ENCODE results near the gene FOXN3. TPM values are rescaled to one million over a fixed set of nuclear protein-coding genes. Genes with fewer than 3 reads are reported as not detected.

Gene FOXN3
- polyA plus RNA-seq, 1 donor (not counting 4 experiments of a cell fraction or from before 2014, with no cell fraction given): 10.2 TPM

- no peak overlapping the region for H3K9ac ChIP-seq (ENCODE audit: control insufficient read depth, extremely low read depth, insufficient read depth, low read length)
- H2AFZ ChIP-seq (ENCODE audit: control insufficient read depth, low read length): no peak overlapping the region
- H3K27me3 ChIP-seq (ENCODE audit: control insufficient read depth, extremely low read depth, insufficient read depth, low read length): no peaks in the 10 kb centered on the region
- H3K4me2 ChIP-seq (ENCODE audit: control insufficient read depth, extremely low read depth, insufficient read depth, low read depth, low read length): peak overlapping the region; percentile 69
- FAIRE-seq (no peak), DNase-seq (ENCODE audit: low read depth, low spot score) (no peak)
- H4K20me1 ChIP-seq (ENCODE audit: control insufficient read depth, extremely low read depth, insufficient read depth, low read length): no peaks in the 10 kb centered on the region
- no peaks in the 10 kb centered on the region for H3K9me1 ChIP-seq (ENCODE audit: control insufficient read depth, extremely low read depth, insufficient read depth, low read length)
- dilution Hi-C loops (cut with MboI; ENCODE audit: extremely low pct_ligation_motif_present, low sequenced_read_pairs): no loop called here
- H3K9me3 ChIP-seq (ENCODE audit: control insufficient read depth, low read depth, low read length): no peaks in the 10 kb centered on the region
- H3K4me1 ChIP-seq (ENCODE audit: control insufficient read depth, extremely low read depth, insufficient read depth, low read length): peaks cover 31% of the 10 kb centered on the region
- H3K4me3 ChIP-seq (ENCODE audit: control insufficient read depth in 2 of 3, extremely low read depth in 1 of 3, insufficient read depth in 2 of 3, low read depth in 1 of 3, low read length in 3 of 3): no peak overlapping the region
- peaks cover 4% of the 10 kb centered on the region for H3K79me2 ChIP-seq (ENCODE audit: control insufficient read depth, insufficient read depth, low read length)
- H3K27ac ChIP-seq (ENCODE audit: control insufficient read depth, insufficient read depth, low read length): peak overlapping the region; percentile 87
- TF ChIP-seq, protein P1, sequence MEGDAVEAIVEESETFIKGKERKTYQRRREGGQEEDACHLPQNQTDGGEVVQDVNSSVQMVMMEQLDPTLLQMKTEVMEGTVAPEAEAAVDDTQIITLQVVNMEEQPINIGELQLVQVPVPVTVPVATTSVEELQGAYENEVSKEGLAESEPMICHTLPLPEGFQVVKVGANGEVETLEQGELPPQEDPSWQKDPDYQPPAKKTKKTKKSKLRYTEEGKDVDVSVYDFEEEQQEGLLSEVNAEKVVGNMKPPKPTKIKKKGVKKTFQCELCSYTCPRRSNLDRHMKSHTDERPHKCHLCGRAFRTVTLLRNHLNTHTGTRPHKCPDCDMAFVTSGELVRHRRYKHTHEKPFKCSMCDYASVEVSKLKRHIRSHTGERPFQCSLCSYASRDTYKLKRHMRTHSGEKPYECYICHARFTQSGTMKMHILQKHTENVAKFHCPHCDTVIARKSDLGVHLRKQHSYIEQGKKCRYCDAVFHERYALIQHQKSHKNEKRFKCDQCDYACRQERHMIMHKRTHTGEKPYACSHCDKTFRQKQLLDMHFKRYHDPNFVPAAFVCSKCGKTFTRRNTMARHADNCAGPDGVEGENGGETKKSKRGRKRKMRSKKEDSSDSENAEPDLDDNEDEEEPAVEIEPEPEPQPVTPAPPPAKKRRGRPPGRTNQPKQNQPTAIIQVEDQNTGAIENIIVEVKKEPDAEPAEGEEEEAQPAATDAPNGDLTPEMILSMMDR (optimal IDR thresholded peaks at IDR 0.05 in 1 of 3, IDR thresholded peaks at IDR 0.05 in 1 of 3, conservative IDR thresholded peaks at IDR 0.05 in 1 of 3; ENCODE audit: extremely low read depth in 1 of 3, insufficient read depth in 2 of 3, low read length in 3 of 3): no peak
- TF ChIP-seq EZH2 (IDR thresholded peaks at IDR 0.05; ENCODE audit: low read length): no peak
- peaks cover 0 to 6% of the 10 kb centered on the region in 2 experiments for H3K36me3 ChIP-seq (ENCODE audit: control insufficient read depth in 2 of 2, extremely low read depth in 1 of 2, insufficient read depth in 2 of 2, low read length in 2 of 2)
Observed at GRCh38 chr14:89407856-89408255, 9.2 kb downstream of the FOXN3 start.

DNA sequence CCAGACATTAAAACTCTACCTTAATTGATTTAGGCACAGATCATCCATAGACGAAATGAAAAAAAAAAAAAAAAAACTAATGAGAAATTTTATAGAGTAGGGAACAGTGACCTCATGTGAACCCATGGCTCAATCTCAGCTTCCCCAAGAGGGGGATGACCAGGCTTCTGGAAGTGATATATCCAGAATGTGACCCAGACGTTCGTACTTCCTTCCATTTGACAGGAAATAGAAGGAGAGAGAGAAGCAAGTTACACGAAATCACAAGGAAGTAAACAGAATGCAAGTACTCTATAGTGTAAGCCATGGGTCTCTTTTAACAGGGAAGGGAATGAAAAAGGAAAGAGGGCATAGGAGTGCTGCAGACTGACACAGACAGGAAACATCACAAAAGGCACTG, 10.1 kb downstream of the FOXN3 start:
- H3K36me3 ChIP-seq (ENCODE audit: control insufficient read depth in 2 of 2, extremely low read depth in 1 of 2, insufficient read depth in 2 of 2, low read length in 2 of 2): peaks cover 0 to 4% of the 10 kb centered on the region in 2 experiments
- no peaks in the 10 kb centered on the region for H3K9me1 ChIP-seq (ENCODE audit: control insufficient read depth, extremely low read depth, insufficient read depth, low read length)
- DNase-seq (ENCODE audit: low read depth, low spot score) (no peak), FAIRE-seq (peak; percentile 17)
- H3K9me3 ChIP-seq (ENCODE audit: control insufficient read depth, low read depth, low read length): no peaks in the 10 kb centered on the region
- H3K4me1 ChIP-seq (ENCODE audit: control insufficient read depth, extremely low read depth, insufficient read depth, low read length): peaks cover 31% of the 10 kb centered on the region
- TF ChIP-seq, protein P1 (optimal IDR thresholded peaks at IDR 0.05 in 1 of 3, IDR thresholded peaks at IDR 0.05 in 1 of 3, conservative IDR thresholded peaks at IDR 0.05 in 1 of 3; ENCODE audit: extremely low read depth in 1 of 3, insufficient read depth in 2 of 3, low read length in 3 of 3): no peak
- peaks cover 4% of the 10 kb centered on the region for H3K79me2 ChIP-seq (ENCODE audit: control insufficient read depth, insufficient read depth, low read length)
- H3K9ac ChIP-seq (ENCODE audit: control insufficient read depth, extremely low read depth, insufficient read depth, low read length): no peak overlapping the region
- no peak overlapping the region for H3K4me3 ChIP-seq (ENCODE audit: control insufficient read depth in 2 of 3, extremely low read depth in 1 of 3, insufficient read depth in 2 of 3, low read depth in 1 of 3, low read length in 3 of 3)
- dilution Hi-C loops (cut with MboI; ENCODE audit: extremely low pct_ligation_motif_present, low sequenced_read_pairs): no loop called here
- no peak overlapping the region for H3K4me2 ChIP-seq (ENCODE audit: control insufficient read depth, extremely low read depth, insufficient read depth, low read depth, low read length)
- no peaks in the 10 kb centered on the region for H4K20me1 ChIP-seq (ENCODE audit: control insufficient read depth, extremely low read depth, insufficient read depth, low read length)
- no peaks in the 10 kb centered on the region for H3K27me3 ChIP-seq (ENCODE audit: control insufficient read depth, extremely low read depth, insufficient read depth, low read length)
- H2AFZ ChIP-seq (ENCODE audit: control insufficient read depth, low read length): no peak overlapping the region
- no peak overlapping the region for H3K27ac ChIP-seq (ENCODE audit: control insufficient read depth, insufficient read depth, low read length)
